Activated CD4-positive, alpha-beta T cell treated with anti-CD3 and anti-CD28 coated beads, Interleukin-2, amount 10 ng/mL, durations not matched to agents 24 days and 14 days (primary cell): ENCODE data around the gene PIK3C3. TPM values are rescaled to one million over a fixed set of nuclear protein-coding genes. Genes with fewer than 3 reads are reported as not detected.

Experiments
- DNase-seq: peaks from one replicate; pipeline ENCODE4 v3.0.0; 2022
- H3K27ac Mint-ChIP-seq: one replicate; pipeline ENCODE4 v1.8.0; 2022; ENCODE audit warnings: mild to moderate bottlenecking, mixed read lengths
- H3K27me3 Mint-ChIP-seq: one replicate; pipeline ENCODE4 v1.8.0; 2022; ENCODE audit warnings: mixed read lengths
- H3K36me3 Mint-ChIP-seq: one replicate; pipeline ENCODE4 v1.8.0; 2022; ENCODE audit warnings: low read depth, mild to moderate bottlenecking, mixed read lengths
- H3K4me1 Mint-ChIP-seq: one replicate; pipeline ENCODE4 v1.8.0; 2021; ENCODE audit warnings: mixed read lengths
- H3K4me3 Mint-ChIP-seq: one replicate; pipeline ENCODE4 v1.8.0; 2022; ENCODE audit warnings: mild to moderate bottlenecking, moderate library complexity, mixed read lengths
- H3K9me3 Mint-ChIP-seq: one replicate; pipeline ENCODE4 v1.8.0; 2021; ENCODE audit warnings: mixed read lengths
- intact Hi-C: fragments of 100-400 bp; cut with micrococcal nuclease; formaldehyde crosslinking; loops from one replicate; pipeline ENCODE4 v1.15.1; 2023
- total RNA-seq: library from RNA; stranded (reverse); gene quantifications from 2 replicates; pipeline ENCODE4 v1.2.3, GENCODE V29; 2022

PIK3C3 gene
- total RNA-seq, 1 donor from 2014 or later: 57.1 TPM

DNA sequence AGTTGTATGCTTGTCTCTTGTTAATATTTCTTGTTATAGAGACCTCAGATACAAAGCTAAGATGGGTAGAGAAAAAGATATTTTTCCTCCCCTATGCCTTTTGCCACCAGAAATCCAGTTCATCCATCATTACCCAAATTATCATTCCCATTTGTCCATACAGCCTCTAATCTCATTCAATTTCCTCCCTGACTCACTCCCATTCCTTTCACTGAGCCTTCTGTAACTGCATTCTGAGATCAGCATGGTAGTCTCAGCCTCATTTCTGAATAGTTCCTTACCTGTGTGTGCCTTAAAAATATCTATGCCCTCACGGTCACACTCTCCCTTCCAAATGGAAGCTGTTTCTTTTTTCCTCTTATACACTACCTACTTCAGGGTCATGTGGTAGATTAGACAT, 15.7 kb upstream of the PIK3C3 start:
- Mint-ChIP-seq H3K4me1 (peaks cover 13% of the 10 kb centered on the region), H3K36me3 (no peaks in the 10 kb centered on the region), H3K27me3 (peaks cover 18% of the 10 kb centered on the region), H3K27ac (no peak overlapping the region), H3K4me3 (no peak overlapping the region), H3K9me3 (no peaks in the 10 kb centered on the region)
- no peak for DNase-seq
- intact Hi-C loops: no loop called here

- H3K36me3 Mint-ChIP-seq: no peaks in the 10 kb centered on the region
- peaks cover 13% of the 10 kb centered on the region for H3K4me1 Mint-ChIP-seq
- H3K4me3 Mint-ChIP-seq: no peak overlapping the region
- DNase-seq: no peak
- intact Hi-C loops: no loop called here
- peaks cover 23% of the 10 kb centered on the region for H3K27me3 Mint-ChIP-seq
- peaks cover 9% of the 10 kb centered on the region for H3K9me3 Mint-ChIP-seq
- no peak overlapping the region for H3K27ac Mint-ChIP-seq
These were observed 14.4 kb upstream of the PIK3C3 start for GRCh38 chr18:41940506-41941215.

DNA sequence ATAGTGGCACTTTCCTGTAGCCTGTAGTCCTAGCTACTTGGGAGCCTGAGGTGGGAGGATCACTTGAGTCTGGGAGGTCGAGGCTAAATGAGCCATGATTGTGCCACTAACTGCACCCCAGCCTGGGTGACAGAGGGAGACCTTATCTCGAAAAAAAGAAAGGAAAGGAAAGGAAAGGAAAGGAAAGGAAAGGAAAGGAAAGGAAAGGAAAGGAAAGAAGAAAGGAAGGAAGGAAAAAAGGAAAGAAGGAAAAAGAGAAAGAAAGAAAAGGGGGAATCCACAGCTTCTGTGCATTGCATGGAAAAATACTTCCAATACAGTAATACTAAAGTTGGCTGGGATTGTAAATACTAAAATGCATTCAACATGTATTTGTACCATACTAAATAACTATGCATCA, 12.8 kb upstream of the PIK3C3 start:
- Mint-ChIP-seq H3K27me3 (peaks cover 23% of the 10 kb centered on the region), H3K27ac (no peak overlapping the region), H3K36me3 (no peaks in the 10 kb centered on the region), H3K4me3 (no peak overlapping the region), H3K9me3 (peaks cover 9% of the 10 kb centered on the region), H3K4me1 (peaks cover 9% of the 10 kb centered on the region)
- no peak for DNase-seq
- intact Hi-C loops: no loop called here

GRCh38 chr18:41948544-41949110, 6.4 kb upstream of the PIK3C3 start:
- Mint-ChIP-seq H3K27ac (peak overlapping the region; percentile 86), H3K27me3 (peaks cover 12% of the 10 kb centered on the region), H3K4me1 (peaks cover 24% of the 10 kb centered on the region), H3K9me3 (peaks cover 9% of the 10 kb centered on the region), H3K36me3 (no peaks in the 10 kb centered on the region), H3K4me3 (peak overlapping the region; percentile 61)
- no peak for DNase-seq
- intact Hi-C loops: loop anchor here (5.0 kb wide), 1 partner anchor 41 kb away; no protein-coding TSS in a partner anchor

GRCh38 chr18:41949206-41949920, 5.7 kb upstream of the PIK3C3 start:
- Mint-ChIP-seq H3K27ac (peak overlapping the region; percentile 86), H3K9me3 (peaks cover 9% of the 10 kb centered on the region), H3K36me3 (no peaks in the 10 kb centered on the region), H3K4me3 (peak overlapping the region; percentile 39), H3K4me1 (peaks cover 24% of the 10 kb centered on the region), H3K27me3 (peaks cover 7% of the 10 kb centered on the region)
- no peak for DNase-seq
- intact Hi-C loops: loop anchor here (5.0 kb wide), 1 partner anchor 42 kb away; no protein-coding TSS in a partner anchor

DNA sequence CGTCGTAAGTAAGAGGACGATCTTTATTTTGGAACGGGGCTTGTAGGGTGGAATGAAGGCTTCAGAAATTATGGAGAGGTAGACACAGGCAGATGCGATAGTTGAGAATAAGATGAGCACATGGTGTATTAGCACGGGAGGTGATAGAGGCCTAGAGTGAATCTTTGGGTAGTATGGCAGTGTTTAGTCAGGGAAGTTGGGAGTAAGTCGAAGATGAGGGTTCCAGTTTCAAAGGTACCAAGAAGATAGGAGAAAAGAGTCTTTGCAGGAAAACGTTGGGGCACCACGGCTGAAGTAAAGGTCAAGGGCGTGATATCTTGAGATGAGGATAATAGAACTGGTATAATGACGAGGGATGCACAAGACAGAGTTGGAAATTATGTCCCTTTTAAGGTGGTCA, 654 bp downstream of the PIK3C3 start:
- peak overlapping the region; percentile 99 for H3K27ac Mint-ChIP-seq
- peak; percentile 65 for DNase-seq
- no peaks in the 10 kb centered on the region for H3K27me3 Mint-ChIP-seq
- H3K4me1 Mint-ChIP-seq: peaks cover 21% of the 10 kb centered on the region
- H3K36me3 Mint-ChIP-seq: peaks cover 30% of the 10 kb centered on the region
- peaks cover 3% of the 10 kb centered on the region for H3K9me3 Mint-ChIP-seq
- peak overlapping the region; percentile 97 for H3K4me3 Mint-ChIP-seq
- intact Hi-C loops: loop anchor here (1.0 to 2.0 kb wide), 2 partner anchors 28 to 69 kb away; no protein-coding TSS in a partner anchor

GRCh38 chr18:41959045-41959444, 4.0 kb downstream of the PIK3C3 start:
- Mint-ChIP-seq H3K4me3 (no peak overlapping the region), H3K9me3 (peaks cover 3% of the 10 kb centered on the region), H3K36me3 (peaks cover 42% of the 10 kb centered on the region), H3K27ac (no peak overlapping the region), H3K27me3 (no peaks in the 10 kb centered on the region), H3K4me1 (peaks cover 28% of the 10 kb centered on the region)
- intact Hi-C loops: no loop called here
- no peak for DNase-seq

DNA sequence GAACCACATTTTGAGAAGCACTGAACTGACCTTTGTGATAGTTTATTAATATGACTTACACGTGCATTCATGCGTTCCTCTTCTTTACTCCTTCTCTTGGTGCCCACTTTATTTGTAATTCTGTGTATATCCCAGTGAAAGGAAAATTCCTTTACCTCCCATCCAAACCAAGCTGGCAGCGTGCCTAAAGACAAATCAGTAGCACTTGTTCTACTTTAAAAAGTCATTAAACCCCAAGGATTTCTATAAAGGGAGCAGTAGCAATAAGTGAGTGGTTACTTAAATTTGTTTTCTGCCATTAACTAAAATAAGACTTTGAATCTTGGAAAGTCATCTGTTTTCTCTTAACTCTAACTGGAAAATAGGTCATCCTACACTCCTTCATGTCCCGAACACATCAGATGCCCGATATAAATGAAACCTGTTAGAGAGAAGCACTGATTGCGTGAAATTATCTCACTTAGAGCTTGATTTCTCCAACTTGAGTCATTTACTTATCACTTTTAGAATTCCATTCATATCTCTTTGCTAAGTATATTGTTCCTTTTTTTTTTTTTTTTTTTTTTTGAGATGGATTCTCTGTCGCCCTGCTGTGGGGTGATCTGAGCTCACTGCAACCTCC, 10.7 kb downstream of the PIK3C3 start:
- intact Hi-C loops: no loop called here
- DNase-seq: no peak
- no peaks in the 10 kb centered on the region for H3K27me3 Mint-ChIP-seq
- H3K9me3 Mint-ChIP-seq: no peaks in the 10 kb centered on the region
- peaks cover 37% of the 10 kb centered on the region for H3K36me3 Mint-ChIP-seq
- H3K4me3 Mint-ChIP-seq: no peak overlapping the region
- H3K27ac Mint-ChIP-seq: no peak overlapping the region
- peaks cover 11% of the 10 kb centered on the region for H3K4me1 Mint-ChIP-seq

DNA sequence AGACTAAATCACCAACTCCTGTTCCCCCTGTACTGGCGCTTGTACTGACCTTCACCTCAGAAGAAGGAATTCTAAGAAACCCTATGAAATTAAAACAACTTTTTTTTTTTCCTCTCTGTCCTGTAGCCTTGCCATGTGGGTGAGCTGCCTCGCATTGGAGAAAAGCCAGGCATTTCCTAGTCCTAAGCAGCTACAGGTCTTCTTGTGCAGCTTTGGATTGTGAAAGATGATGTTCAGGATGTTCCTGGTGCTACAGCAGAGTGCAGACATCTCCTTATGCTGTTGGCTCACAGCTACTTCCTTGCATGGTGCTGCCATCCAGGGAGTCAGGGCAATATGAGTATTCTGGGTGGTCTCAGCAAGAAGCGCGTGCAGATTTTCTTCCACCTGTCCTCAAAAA, 11.9 kb downstream of the PIK3C3 start:
- Mint-ChIP-seq H3K36me3 (peaks cover 35% of the 10 kb centered on the region), H3K27ac (no peak overlapping the region), H3K4me1 (peaks cover 10% of the 10 kb centered on the region), H3K4me3 (no peak overlapping the region), H3K9me3 (no peaks in the 10 kb centered on the region), H3K27me3 (no peaks in the 10 kb centered on the region)
- no peak for DNase-seq
- intact Hi-C loops: no loop called here

GRCh38 chr18:41967680-41968079, 12.6 kb downstream of the PIK3C3 start:
- Mint-ChIP-seq H3K36me3 (peaks cover 33% of the 10 kb centered on the region), H3K27ac (peak overlapping the region; percentile 62), H3K4me3 (no peak overlapping the region), H3K27me3 (no peaks in the 10 kb centered on the region), H3K9me3 (no peaks in the 10 kb centered on the region), H3K4me1 (peaks cover 12% of the 10 kb centered on the region)
- DNase-seq: no peak
- intact Hi-C loops: no loop called here

DNA sequence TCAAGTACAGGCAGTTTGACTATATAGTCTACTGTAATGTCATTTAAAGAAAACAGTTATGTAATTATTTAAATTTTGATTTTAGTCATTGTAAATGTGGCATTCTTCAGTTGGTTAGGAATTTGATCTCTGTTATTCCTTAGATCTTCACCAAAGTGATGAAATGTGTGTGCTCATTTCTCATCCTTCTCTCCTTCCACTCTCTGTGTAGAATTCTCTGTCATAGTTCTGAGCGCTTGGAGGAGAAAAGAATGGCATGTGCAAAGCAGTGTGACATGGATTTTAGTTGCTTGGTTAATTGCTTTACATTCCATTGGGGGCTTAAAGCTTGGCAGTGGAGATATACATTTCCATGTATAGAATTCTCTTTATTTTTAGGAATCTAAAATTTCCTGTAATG, 14.8 kb downstream of the PIK3C3 start:
- H3K9me3 Mint-ChIP-seq: no peaks in the 10 kb centered on the region
- intact Hi-C loops: no loop called here
- no peak for DNase-seq
- no peak overlapping the region for H3K27ac Mint-ChIP-seq
- peaks cover 30% of the 10 kb centered on the region for H3K36me3 Mint-ChIP-seq
- no peak overlapping the region for H3K4me3 Mint-ChIP-seq
- H3K4me1 Mint-ChIP-seq: peaks cover 17% of the 10 kb centered on the region
- H3K27me3 Mint-ChIP-seq: no peaks in the 10 kb centered on the region

GRCh38 chr18:41972067-41972925, 17.3 kb downstream of the PIK3C3 start:
- Mint-ChIP-seq H3K9me3 (no peaks in the 10 kb centered on the region), H3K4me1 (peaks cover 22% of the 10 kb centered on the region), H3K4me3 (no peak overlapping the region), H3K27ac (no peak overlapping the region), H3K36me3 (peaks cover 36% of the 10 kb centered on the region), H3K27me3 (no peaks in the 10 kb centered on the region)
- intact Hi-C loops: no loop called here
- DNase-seq: no peak

DNA sequence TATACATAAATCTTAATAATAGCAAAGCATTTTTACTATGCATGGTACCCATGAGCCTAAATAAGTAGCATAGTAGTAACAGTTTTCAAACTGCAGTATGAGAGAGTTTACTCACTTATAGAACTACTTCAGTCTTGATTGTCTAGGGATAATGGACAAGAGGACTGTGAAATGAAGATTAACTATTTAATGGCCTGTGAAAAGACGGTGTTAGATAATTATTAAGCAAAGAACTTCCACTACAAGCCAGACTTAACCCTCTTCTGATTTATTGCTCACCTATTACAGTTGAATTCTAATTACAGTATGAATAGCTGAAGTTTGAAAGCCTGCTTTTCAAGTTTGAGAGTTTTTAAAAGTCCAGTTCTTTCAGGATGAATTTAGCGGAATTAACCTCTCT, 18.9 kb downstream of the PIK3C3 start:
- intact Hi-C loops: loop anchor here (1.0 kb wide), 1 partner anchor 9 kb away; no protein-coding TSS in a partner anchor
- Mint-ChIP-seq H3K9me3 (no peaks in the 10 kb centered on the region), H3K27me3 (no peaks in the 10 kb centered on the region), H3K27ac (no peak overlapping the region), H3K36me3 (peaks cover 35% of the 10 kb centered on the region), H3K4me1 (peaks cover 19% of the 10 kb centered on the region), H3K4me3 (no peak overlapping the region)
- DNase-seq: no peak
